Natural killer cell treated with Interleukin-12 subunit alpha and Interleukin-12 subunit beta and Interleukin-15 and Interleukin-18, amount 100 ng/mL, for 72 hours (primary cell): ENCODE results near the gene KRTAP2-2. TPM values are rescaled to one million over a fixed set of nuclear protein-coding genes. Genes with fewer than 3 reads are reported as not detected.

Experiments
- total RNA-seq, 2 donors: library from RNA; stranded (reverse); gene quantifications; one replicate each; pipeline ENCODE4 v1.2.3, GENCODE V29; 2022

KRTAP2-2 gene
- total RNA-seq, 2 donors from 2014 or later: not detected

Other genes starting within 250 kb of the KRTAP2-2 start
- 10 to 100 TPM; 26.8 to 42.3 TPM for gene KRT10, start 232.6 kb downstream of the KRTAP2-2 start, total RNA-seq
- gene KRT12, start 188.0 kb downstream of the KRTAP2-2 start, total RNA-seq: not detected
- not detected for gene KRT20, start 170.0 kb downstream of the KRTAP2-2 start, total RNA-seq
- not detected for gene KRT23, start 117.6 kb downstream of the KRTAP2-2 start, total RNA-seq
- gene KRT39, start 88.3 kb downstream of the KRTAP2-2 start, total RNA-seq: not detected
- not detected for gene KRT40, start 70.9 kb downstream of the KRTAP2-2 start, total RNA-seq
- not detected for gene KRTAP3-3, start 61.1 kb downstream of the KRTAP2-2 start, total RNA-seq
- not detected for gene KRTAP3-2, start 55.3 kb downstream of the KRTAP2-2 start, total RNA-seq
- not detected for gene KRTAP3-1, start 46.1 kb downstream of the KRTAP2-2 start, total RNA-seq
- gene KRTAP1-5, start 28.0 kb downstream of the KRTAP2-2 start, total RNA-seq: not detected
- gene KRTAP1-4, start 25.0 kb downstream of the KRTAP2-2 start, total RNA-seq: not detected
- gene KRTAP1-3, start 20.4 kb downstream of the KRTAP2-2 start, total RNA-seq: not detected
- not detected for gene KRTAP1-1, start 13.8 kb downstream of the KRTAP2-2 start, total RNA-seq
- gene KRTAP2-1, start 7.9 kb downstream of the KRTAP2-2 start, total RNA-seq: not detected
- gene KRTAP2-3, start 4.9 kb upstream of the KRTAP2-2 start, total RNA-seq: not detected
- not detected for gene KRTAP2-4, start 10.6 kb upstream of the KRTAP2-2 start, total RNA-seq
- not detected for gene KRTAP4-7, start 28.9 kb upstream of the KRTAP2-2 start, total RNA-seq
- not detected for gene KRTAP4-8, start 42.9 kb upstream of the KRTAP2-2 start, total RNA-seq
- not detected for gene KRTAP4-16, start 47.0 kb upstream of the KRTAP2-2 start, total RNA-seq
- gene KRTAP4-9, start 50.2 kb upstream of the KRTAP2-2 start, total RNA-seq: not detected
- gene KRTAP4-11, start 63.1 kb upstream of the KRTAP2-2 start, total RNA-seq: not detected
- not detected for gene KRTAP4-12, start 69.0 kb upstream of the KRTAP2-2 start, total RNA-seq
- gene KRTAP4-6, start 85.3 kb upstream of the KRTAP2-2 start, total RNA-seq: not detected
- gene KRTAP4-5, start 94.6 kb upstream of the KRTAP2-2 start, total RNA-seq: not detected
- not detected for gene KRTAP4-4, start 105.5 kb upstream of the KRTAP2-2 start, total RNA-seq
- not detected for gene KRTAP4-3, start 113.0 kb upstream of the KRTAP2-2 start, total RNA-seq
- not detected for gene KRTAP4-2, start 123.0 kb upstream of the KRTAP2-2 start, total RNA-seq
- not detected for gene KRTAP4-1, start 129.7 kb upstream of the KRTAP2-2 start, total RNA-seq
- not detected for gene KRTAP9-1, start 134.7 kb upstream of the KRTAP2-2 start, total RNA-seq
- not detected for gene KRTAP9-2, start 171.4 kb upstream of the KRTAP2-2 start, total RNA-seq
- gene KRTAP9-3, start 177.2 kb upstream of the KRTAP2-2 start, total RNA-seq: not detected
- not detected for gene KRTAP9-8, start 182.8 kb upstream of the KRTAP2-2 start, total RNA-seq
- gene KRTAP9-4, start 194.5 kb upstream of the KRTAP2-2 start, total RNA-seq: not detected
- not detected for gene KRTAP9-9, start 200.2 kb upstream of the KRTAP2-2 start, total RNA-seq
- not detected for gene KRTAP9-6, start 210.1 kb upstream of the KRTAP2-2 start, total RNA-seq
- gene KRTAP9-7, start 220.5 kb upstream of the KRTAP2-2 start, total RNA-seq: not detected
- gene KRTAP29-1, start 247.6 kb upstream of the KRTAP2-2 start, total RNA-seq: not detected